Prostate gland (tissue), 2 donors: ENCODE measurements around the gene PARVG. TPM values are rescaled to one million over a fixed set of nuclear protein-coding genes. Genes with fewer than 3 reads are reported as not detected.

Experiments
- DNase-seq: peaks from one replicate; pipeline ENCODE4 v3.0.0-alpha.2; 2019; ENCODE audit warnings: low spot score
- H3K27ac ChIP-seq, 2 donors: fragments of 200-600 bp; sonication (generic); 2 replicates each; pipeline ENCODE4 v1.5.1; 2017 to 2019
- H3K27me3 ChIP-seq: fragments of 200-600 bp; sonication (generic); replicated peaks from 2 replicates; pipeline ENCODE4 v1.5.1; 2019; ENCODE audit not compliant: insufficient read depth
- H3K36me3 ChIP-seq, 2 donors: fragments of 200-600 bp; sonication (generic); 1 replicate in 1 of 2; 2 replicates in 1 of 2; pipeline versions ENCODE4 v1.5.1 to v1.8.1; 2017 to 2019
- H3K4me1 ChIP-seq: fragments of 200-600 bp; sonication (generic); replicated peaks from 2 replicates; pipeline ENCODE4 v1.5.1; 2019
- H3K4me3 ChIP-seq, 2 donors: fragments of 200-600 bp; sonication (generic); 2 replicates each; pipeline ENCODE4 v1.5.1; 2017 to 2019
- H3K9me3 ChIP-seq: fragments of 200-600 bp; sonication (generic); 2 replicates; pipeline ENCODE4 v1.5.1; 2017
- CTCF ChIP-seq, 4 experiments: fragments of 200-600 bp in 2 of 4; fragments of 450-650 bp in 2 of 4; sonication (generic) in 2 of 4; IDR thresholded peaks; 1 replicate in 3 of 4; 2 replicates in 1 of 4; pipeline ENCODE4 v1.5.1; 2016 to 2019; ENCODE audit warnings: antibody characterized with exemption in 4 of 4, mild to moderate bottlenecking in 2 of 4, moderate library complexity in 2 of 4
- POLR2A ChIP-seq: fragments of 450-650 bp; IDR thresholded peaks from one replicate; pipeline ENCODE4 v1.6.1; 2016; ENCODE audit warnings: antibody characterized with exemption, mild to moderate bottlenecking
- POLR2AphosphoS5 ChIP-seq: sonication (generic); formaldehyde crosslinking; IDR thresholded peaks from one replicate; pipeline ENCODE4 v1.6.1; 2017; ENCODE audit warnings: antibody characterized with exemption
- WGBS: methylation state at CpG from one replicate; pipeline ENCODE4 v1.1.5; 2018; 5-methylcytosine and 5-hydroxymethylcytosine counted together
- intact Hi-C: fragments of 100-400 bp; cut with DNase I; formaldehyde crosslinking; loops from one replicate; pipeline ENCODE4 v1.14.2; 2022
- total RNA-seq, 2 donors: library from RNA; depleted of rRNA; stranded (reverse); fragments of >200 nt; gene quantifications; one replicate each; pipeline ENCODE4 v1.1.0, GENCODE V29; 2016

The PARVG gene
- total RNA-seq, 2 donors from 2014 or later: 1.2 to 13.5 TPM

- no peak for DNase-seq
- Histone ChIP-seq H3K27me3 (no peaks in the 10 kb centered on the region), H3K27ac (no peak overlapping the region), H3K36me3 (no peaks in the 10 kb centered on the region), H3K9me3 (no peaks in the 10 kb centered on the region), H3K4me1 (no peaks in the 10 kb centered on the region), H3K4me3 (no peak overlapping the region)
- TF ChIP-seq POLR2A (no peak), CTCF (IDR thresholded peaks at IDR 0.05) (no peak)
- 71% methylated on average over 10 of the region's 10 CpGs for WGBS
- intact Hi-C loops: no loop called here
Measured at GRCh38 chr22:44153710-44154109, 27.0 kb upstream of the PARVG start.

GRCh38 chr22:44154436-44154942 lies 26.2 kb upstream of the PARVG start:
- Histone ChIP-seq H3K36me3 (no peaks in the 10 kb centered on the region), H3K4me1 (no peaks in the 10 kb centered on the region), H3K27ac (no peak overlapping the region), H3K4me3 (no peak overlapping the region), H3K27me3 (no peaks in the 10 kb centered on the region), H3K9me3 (no peaks in the 10 kb centered on the region)
- 83% methylated on average over 2 of the region's 2 CpGs for WGBS
- DNase-seq: no peak
- intact Hi-C loops: no loop called here
- no peak for TF ChIP-seq POLR2AphosphoS5
- TF ChIP-seq POLR2A: no peak
- no peak for TF ChIP-seq CTCF (IDR thresholded peaks at IDR 0.05)

- no peak for DNase-seq
- Histone ChIP-seq H3K4me3 (no peak overlapping the region), H3K27ac (no peak overlapping the region), H3K4me1 (no peaks in the 10 kb centered on the region), H3K9me3 (no peaks in the 10 kb centered on the region), H3K27me3 (no peaks in the 10 kb centered on the region), H3K36me3 (no peaks in the 10 kb centered on the region)
- WGBS: 90% methylated on average over 14 of the region's 14 CpGs
- intact Hi-C loops: no loop called here
- TF ChIP-seq POLR2AphosphoS5: no peak
- TF ChIP-seq POLR2A: no peak
- no peak for TF ChIP-seq CTCF (IDR thresholded peaks at IDR 0.05)
Measured at GRCh38 chr22:44155115-44155514, 25.6 kb upstream of the PARVG start.

- Histone ChIP-seq H3K27ac (no peak overlapping the region), H3K4me3 (no peak overlapping the region), H3K27me3 (no peaks in the 10 kb centered on the region), H3K4me1 (no peaks in the 10 kb centered on the region), H3K36me3 (no peaks in the 10 kb centered on the region), H3K9me3 (no peaks in the 10 kb centered on the region)
- DNase-seq: no peak
- 93% methylated on average over 13 of the region's 13 CpGs for WGBS
- intact Hi-C loops: no loop called here
- TF ChIP-seq POLR2AphosphoS5 (no peak), CTCF (IDR thresholded peaks at IDR 0.05) (no peak), POLR2A (no peak)
Measured at GRCh38 chr22:44157916-44158618, 22.7 kb upstream of the PARVG start.

GRCh38 chr22:44158816-44159215 lies 21.9 kb upstream of the PARVG start:
- Histone ChIP-seq H3K4me1 (no peaks in the 10 kb centered on the region), H3K27me3 (no peaks in the 10 kb centered on the region), H3K4me3 (no peak overlapping the region), H3K36me3 (no peaks in the 10 kb centered on the region), H3K27ac (no peak overlapping the region), H3K9me3 (no peaks in the 10 kb centered on the region)
- 31% methylated on average over 8 of the region's 8 CpGs for WGBS
- TF ChIP-seq POLR2A: no peak
- TF ChIP-seq CTCF (IDR thresholded peaks at IDR 0.05): no peak
- no peak for TF ChIP-seq POLR2AphosphoS5
- DNase-seq: no peak
- intact Hi-C loops: no loop called here
